GM12875 (cell line): ENCODE results near the gene EML5.

Experiments used
- H3K4me3 ChIP-seq: one replicate; pipeline ENCODE4 v1.5.1; 2011; ENCODE audit warnings: low read depth, low read length, control low read depth
- CTCF ChIP-seq: IDR thresholded peaks from 2 replicates; pipeline ENCODE4 v1.5.1; 2011; ENCODE audit warnings: low read depth, mild to moderate bottlenecking, control low read depth, inconsistent platforms, low read length, moderate library complexity, borderline replicate concordance; ENCODE audit not compliant: insufficient read depth

The EML5 gene

GRCh38 chr14:88808359-88808758, 15.6 kb upstream of the EML5 start:
- TF ChIP-seq CTCF: no peak
- H3K4me3 ChIP-seq: no peak overlapping the region

DNA sequence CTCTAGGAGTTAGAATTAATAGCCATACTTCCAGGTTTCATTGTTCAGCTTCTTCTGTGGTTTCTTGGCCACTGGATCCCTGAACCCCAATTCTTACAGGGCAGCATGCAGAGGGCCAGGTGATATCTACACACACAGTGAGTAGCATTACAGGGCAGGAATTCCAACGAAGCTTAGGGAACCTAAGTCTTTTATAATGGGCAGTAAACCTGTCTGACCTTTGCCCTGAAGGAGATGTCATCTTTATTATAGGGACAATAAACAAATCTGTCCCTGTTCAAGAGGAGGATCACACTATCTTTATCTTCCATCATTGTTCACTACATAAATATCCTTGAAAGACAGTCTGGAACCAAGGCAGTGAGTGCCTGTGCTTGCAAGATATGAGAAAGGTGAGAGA, 11.7 kb upstream of the EML5 start:
- no peak for TF ChIP-seq CTCF
- H3K4me3 ChIP-seq: no peak overlapping the region

GRCh38 chr14:88804035-88804434, 11.3 kb upstream of the EML5 start:
- TF ChIP-seq CTCF: no peak
- H3K4me3 ChIP-seq: no peak overlapping the region

DNA sequence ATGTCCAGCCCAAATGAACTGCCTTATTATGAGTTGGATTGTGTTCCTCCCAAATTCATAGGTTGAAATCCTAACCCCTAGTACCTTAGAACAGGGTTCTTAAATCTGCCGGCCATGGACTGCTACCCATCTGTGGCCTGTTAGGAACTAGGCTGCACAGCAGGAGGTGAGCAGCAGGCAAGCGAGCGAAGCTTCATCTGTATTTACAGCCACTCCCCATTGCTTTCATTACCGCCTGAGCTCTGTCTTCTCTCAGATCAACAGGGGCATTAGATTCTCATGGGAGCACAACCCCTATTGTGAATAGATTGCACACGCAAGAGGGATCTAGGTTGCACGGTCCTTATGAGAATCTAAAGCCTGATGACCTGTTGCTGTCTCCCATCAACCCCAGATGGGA, 9.8 kb upstream of the EML5 start:
- no peak for TF ChIP-seq CTCF
- H3K4me3 ChIP-seq: no peak overlapping the region

- H3K4me3 ChIP-seq: no peak overlapping the region
- no peak for TF ChIP-seq CTCF
These were observed 6.8 kb upstream of the EML5 start for GRCh38 chr14:88799522-88799921.

GRCh38 chr14:88798156-88798555, 5.4 kb upstream of the EML5 start:
- no peak overlapping the region for H3K4me3 ChIP-seq
- no peak for TF ChIP-seq CTCF

DNA sequence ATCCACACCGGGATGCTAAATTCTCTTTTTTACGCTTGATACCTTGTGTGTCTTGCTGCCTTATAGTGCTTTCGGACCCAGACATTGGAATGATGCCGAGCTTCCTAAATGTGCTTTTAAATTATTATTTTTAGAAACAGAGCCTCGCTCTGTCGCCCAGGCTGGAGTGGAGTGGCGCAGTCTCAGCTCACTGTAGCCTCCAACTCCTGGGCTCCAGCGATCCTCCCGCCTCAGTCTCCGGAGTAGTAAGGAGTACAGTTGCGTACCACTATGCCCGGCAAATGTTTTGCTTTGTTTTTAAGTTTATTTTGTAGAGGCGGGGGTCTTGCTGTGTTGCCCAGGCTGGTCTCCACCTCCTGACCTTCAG, 489 bp upstream of the EML5 start:
- no peak for TF ChIP-seq CTCF

More for the DNA sequence above, 489 bp upstream of the EML5 start:
- H3K4me3 ChIP-seq: peak overlapping the region; percentile 67
